ENCODE data around the gene UPB1. TPM values are rescaled to one million over a fixed set of nuclear protein-coding genes. Genes with fewer than 3 reads are reported as not detected.

The UPB1 gene
- polyA plus RNA-seq: under 1 TPM; 0.16 to 0.27 (median 0.22) TPM

DNA sequence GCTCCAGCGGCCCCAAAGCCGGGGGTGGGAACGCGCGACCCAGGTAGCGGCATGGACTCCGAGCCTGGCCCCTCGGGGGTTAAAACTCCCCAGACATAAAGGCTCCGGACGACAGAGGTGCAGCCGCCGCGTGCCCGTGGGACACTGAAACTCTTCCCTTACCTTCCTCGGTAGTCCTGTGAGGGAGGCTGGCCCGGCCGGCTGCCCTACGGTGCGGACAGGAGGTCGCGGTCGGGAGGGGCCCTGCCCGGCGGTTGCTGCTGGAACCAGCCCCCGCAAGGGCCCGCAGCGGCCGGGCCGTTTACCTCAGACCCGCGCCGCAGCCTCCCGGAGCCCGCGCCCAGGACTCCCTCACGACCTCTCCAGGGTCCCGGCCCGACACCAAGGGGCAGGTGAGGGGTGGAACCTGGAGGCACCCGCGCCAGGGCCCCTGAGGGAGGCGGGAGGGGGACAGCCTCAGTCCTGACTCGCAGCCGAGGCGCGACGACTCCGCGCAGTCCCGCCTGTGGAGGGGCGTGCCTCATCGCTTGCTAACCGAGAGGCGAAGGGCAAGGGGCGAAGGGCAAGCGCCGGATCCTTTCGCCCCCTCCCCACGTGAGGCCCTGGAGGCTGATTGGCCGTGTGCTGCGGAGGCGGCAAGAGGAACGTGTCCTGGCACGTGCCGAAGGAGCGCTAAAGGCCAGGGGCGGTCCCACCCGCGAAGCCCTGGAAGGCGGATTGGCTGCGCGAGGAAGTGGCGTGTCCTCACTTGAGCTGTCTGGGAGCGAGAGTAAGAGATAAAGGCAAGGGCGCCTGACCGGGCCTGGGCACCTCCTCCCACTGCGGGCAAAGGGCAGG, at the start of gene UPB1:
Gene UPB1, plus strand, starts transcription at position 805 of the 837 bp plus-strand sequence. CDS start 72 bp downstream, outside the sequence.
- WGBS, 3 donors: 25 to 33% (median 32%) methylated on average over 65 to 76 of the region's 76 CpGs
- H3K27ac ChIP-seq (ENCODE audit: low read depth, low read length): no peak within 1 kb of the TSS

DNA sequence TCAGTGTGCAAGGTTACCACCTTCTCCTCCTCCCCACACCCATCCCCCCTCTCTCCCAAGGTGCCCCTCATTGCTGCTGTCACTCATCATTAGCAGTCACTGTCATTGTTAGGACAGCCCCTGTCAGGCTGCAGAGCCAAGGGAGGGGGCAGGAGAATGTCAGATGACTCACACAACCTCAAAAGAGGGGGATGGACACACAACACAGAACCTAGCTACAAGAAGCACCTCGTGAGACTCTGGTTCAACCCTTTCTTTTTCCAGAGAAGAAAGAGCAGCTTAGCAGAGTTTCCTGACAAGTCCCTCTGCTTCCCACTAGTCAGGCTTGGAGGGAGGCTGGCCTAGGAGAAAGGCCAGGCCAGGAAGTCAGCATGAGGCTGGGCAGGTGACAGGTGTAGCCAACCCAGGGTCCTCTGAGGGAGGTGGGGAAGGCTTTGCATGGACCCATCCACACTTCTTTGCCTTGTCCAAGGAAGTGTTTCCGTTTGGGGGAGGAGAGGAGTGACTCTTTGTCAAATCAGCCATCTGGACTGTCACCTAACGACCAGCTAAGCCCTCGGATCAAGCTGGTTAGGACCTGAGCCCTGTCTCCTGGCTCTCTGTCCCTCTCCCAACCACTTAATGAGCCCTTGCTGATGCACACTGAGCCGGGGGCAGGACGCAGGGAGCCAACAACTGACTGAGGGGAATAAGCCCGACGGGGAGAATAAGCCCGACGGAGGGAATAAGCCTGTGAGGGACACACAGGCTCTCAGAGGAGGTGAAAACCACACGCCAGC, 49.5 kb upstream of the UPB1 start:
- H3K27ac ChIP-seq (ENCODE audit: low read depth, low read length): no peak overlapping the region
- WGBS, 3 donors: 72 to 85% (median 85%) methylated on average over 11 of the region's 11 CpGs

DNA sequence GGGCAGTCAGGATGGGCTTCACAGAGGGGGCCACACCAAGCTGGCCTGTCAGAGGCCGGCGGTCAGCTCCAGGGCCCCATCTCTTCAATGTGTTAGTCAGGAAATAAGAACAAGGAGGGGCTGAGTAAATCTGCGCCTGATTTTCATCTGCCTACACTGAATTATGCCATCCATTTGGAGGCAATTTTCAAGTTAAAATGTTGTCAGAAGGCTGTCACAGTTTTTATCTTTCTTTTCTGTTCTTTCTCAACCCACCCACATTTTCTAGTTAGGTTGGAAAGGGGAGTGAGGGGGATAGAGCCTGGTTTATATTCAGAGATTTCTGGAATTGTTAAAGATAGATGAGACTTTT, 48.9 kb upstream of the UPB1 start:
- 82 to 90% (median 89%) methylated on average over 3 of the region's 3 CpGs for WGBS, 3 donors
- no peak overlapping the region for H3K27ac ChIP-seq (ENCODE audit: low read depth, low read length)

DNA sequence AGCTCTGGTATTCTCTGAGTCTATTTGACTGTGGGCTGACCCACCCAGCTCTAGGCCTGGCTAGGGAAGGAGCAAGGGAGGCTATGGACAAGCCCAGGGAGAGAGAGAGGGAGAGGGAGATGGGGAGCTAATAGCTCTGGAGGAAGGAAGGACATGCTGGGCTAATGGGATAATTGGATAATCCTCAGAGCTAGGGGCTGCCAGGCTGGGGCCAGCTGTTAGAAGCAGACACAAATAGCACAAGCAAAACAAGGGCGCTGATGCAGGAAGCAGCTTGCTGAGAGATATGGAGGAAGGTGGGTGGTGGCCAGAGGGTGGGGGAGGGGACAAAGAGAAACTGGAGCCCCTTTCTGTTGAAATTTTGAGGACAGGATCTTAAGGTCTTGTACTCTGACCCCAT, 44.5 kb upstream of the UPB1 start:
- WGBS, 3 donors: 31 to 50% (median 43%) methylated on average over 1 of the region's 1 CpG
- no peak overlapping the region for H3K27ac ChIP-seq (ENCODE audit: low read depth, low read length)

DNA sequence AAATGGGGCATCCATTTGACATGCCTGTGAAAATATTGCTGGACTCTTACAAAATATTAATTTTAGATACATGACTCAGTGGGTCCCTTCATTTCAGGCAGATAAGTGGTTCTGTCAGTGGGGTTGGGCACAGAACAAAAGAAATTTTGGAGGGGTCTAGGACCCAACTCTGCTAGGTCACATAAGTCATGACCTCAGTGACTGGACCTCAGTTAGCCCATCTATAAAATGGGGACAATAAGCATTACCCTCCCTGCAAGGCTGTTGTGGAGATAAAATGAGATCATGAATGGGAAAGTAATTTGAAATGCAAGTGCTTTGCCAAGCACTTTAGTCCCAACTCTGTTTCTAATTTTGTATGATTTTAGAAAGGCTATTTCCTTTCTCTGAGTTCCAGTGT, 44.0 kb upstream of the UPB1 start:
- no peak overlapping the region for H3K27ac ChIP-seq (ENCODE audit: low read depth, low read length)

- WGBS, 3 donors: 74 to 89% (median 83%) methylated on average over 1 of the region's 1 CpG
- no peak overlapping the region for H3K27ac ChIP-seq (ENCODE audit: low read depth, low read length)
Measured at GRCh38 chr22:24453853-24454252, 41.3 kb upstream of the UPB1 start.

GRCh38 chr22:24455039-24455438, 40.1 kb upstream of the UPB1 start:
- no peak overlapping the region for H3K27ac ChIP-seq (ENCODE audit: low read depth, low read length)
- 61 to 72% (median 65%) methylated on average over 4 of the region's 4 CpGs for WGBS, 3 donors

- no peak overlapping the region for H3K27ac ChIP-seq (ENCODE audit: low read depth, low read length)
- WGBS, 3 donors: 35 to 49% (median 39%) methylated on average over 9 of the region's 9 CpGs
Measured at GRCh38 chr22:24455751-24456426, 39.2 kb upstream of the UPB1 start.

DNA sequence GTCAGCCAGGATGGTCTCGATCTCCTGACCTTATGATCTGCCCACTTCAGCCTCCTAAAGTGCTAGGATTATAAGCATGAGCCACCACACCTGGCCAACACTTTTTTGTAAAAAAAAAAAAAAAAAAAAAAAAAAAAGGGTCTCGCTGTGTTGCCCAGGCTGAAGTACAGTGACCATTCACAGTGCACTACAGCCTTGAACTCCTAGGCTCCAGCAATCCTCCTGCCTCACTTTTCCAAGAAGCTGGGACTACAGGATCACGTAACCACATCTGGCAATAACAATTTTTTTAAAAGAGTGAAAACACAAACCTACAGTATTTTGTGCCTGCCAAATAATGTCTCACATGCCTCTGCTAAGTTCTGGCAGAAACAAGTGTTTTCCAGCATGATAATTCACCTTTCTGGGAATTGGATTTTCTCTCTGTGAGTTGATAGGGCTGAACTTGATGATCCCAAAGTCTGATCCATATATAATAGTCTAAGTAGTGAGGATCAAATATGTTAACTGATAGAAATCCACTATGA, 37.2 kb upstream of the UPB1 start:
- H3K27ac ChIP-seq (ENCODE audit: low read depth, low read length): no peak overlapping the region
- 93 to 94% (median 94%) methylated on average over 3 of the region's 3 CpGs for WGBS, 3 donors

DNA sequence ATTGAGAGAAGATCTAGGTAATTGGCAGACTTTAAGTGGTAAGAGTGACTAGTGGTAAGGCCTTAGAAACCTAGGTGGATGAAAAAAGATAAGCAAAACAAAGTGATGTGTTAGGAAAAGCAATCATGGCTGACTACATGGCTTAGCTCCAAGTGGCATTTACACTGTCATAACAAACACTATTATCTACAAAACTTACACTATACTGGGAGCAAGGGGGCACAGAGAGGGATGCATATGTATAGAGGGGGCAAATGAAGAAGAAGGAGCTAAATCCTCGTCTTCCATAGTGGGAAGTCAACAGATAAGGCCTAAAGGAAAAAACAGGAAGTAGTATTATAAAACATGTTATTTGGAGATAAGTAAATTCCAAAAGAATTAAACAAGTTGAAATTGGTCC, 35.2 kb upstream of the UPB1 start:
- H3K27ac ChIP-seq (ENCODE audit: low read depth, low read length): no peak overlapping the region
- WGBS, 3 donors: 36 to 70% (median 43%) methylated on average over 1 of the region's 1 CpG

- WGBS, 3 donors: 61 to 67% (median 65%) methylated on average over 10 of the region's 10 CpGs
Measured at GRCh38 chr22:24460418-24461089, 34.6 kb upstream of the UPB1 start.

GRCh38 chr22:24463071-24463760, 31.9 kb upstream of the UPB1 start:
- no peak overlapping the region for H3K27ac ChIP-seq (ENCODE audit: low read depth, low read length)
- WGBS, 3 donors: 69 to 88% (median 76%) methylated on average over 6 of the region's 6 CpGs

More at GRCh38 chr22:24460418-24461089, 34.6 kb upstream of the UPB1 start:
- H3K27ac ChIP-seq (ENCODE audit: low read depth, low read length): no peak overlapping the region

DNA sequence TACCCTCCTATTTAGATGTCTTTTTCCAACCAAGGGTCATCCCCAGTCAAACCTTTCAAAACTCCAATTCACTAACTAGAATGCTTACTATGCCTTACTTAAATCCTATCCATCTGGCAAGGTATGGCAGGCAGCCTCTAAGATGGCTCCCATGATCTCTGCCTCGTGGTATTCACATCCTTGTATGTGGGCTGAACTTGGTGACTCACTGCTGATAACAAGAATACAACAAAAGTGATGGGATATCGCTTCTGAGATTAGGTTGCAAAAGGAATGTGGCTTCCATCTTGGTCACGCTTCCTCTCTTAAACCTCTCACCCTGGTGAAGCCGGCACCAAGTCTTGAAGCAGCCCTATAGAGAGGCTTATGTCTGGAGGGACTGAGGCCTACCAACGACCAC, 29.6 kb upstream of the UPB1 start:
- H3K27ac ChIP-seq (ENCODE audit: low read depth, low read length): no peak overlapping the region
- 73 to 82% (median 80%) methylated on average over 5 of the region's 5 CpGs for WGBS, 3 donors

- WGBS, 3 donors: 97% methylated on average over 3 of the region's 3 CpGs
Measured at GRCh38 chr22:24465975-24466374, 29.2 kb upstream of the UPB1 start.

DNA sequence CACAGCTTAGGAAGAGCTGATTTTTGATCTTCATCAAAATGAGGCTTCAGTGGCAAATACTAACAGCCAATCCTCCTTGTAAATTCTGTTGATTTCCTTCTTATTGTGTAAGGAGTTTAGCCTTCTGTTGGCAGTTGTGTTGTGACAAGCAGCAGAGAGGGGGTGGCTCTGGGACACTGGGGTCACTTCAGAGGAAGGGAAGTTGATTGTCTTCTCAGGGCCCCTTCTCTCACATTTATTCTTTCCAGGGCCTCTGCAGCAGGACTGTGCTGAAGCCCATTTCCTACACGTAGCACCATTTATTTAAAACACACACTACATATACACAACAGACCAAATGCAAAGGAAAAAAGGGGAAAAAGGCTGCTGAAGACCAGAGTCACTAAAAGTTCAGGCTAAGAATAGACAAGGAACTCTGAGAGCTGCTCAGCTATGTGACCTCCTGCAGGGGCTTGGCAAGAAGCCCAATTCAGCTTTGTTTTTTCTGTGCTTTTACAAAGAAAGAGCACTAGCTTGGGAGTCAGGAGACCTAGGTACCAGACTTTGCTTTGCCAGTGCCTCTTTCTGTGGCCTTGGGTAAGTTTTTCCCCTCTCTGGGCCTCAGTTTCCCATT, 28.3 kb upstream of the UPB1 start:
- WGBS, 3 donors: 9 to 64% (median 19%) methylated on average over 1 of the region's 1 CpG
- no peak overlapping the region for H3K27ac ChIP-seq (ENCODE audit: low read depth, low read length)

More at GRCh38 chr22:24465975-24466374, 29.2 kb upstream of the UPB1 start:
- no peak overlapping the region for H3K27ac ChIP-seq (ENCODE audit: low read depth, low read length)

DNA sequence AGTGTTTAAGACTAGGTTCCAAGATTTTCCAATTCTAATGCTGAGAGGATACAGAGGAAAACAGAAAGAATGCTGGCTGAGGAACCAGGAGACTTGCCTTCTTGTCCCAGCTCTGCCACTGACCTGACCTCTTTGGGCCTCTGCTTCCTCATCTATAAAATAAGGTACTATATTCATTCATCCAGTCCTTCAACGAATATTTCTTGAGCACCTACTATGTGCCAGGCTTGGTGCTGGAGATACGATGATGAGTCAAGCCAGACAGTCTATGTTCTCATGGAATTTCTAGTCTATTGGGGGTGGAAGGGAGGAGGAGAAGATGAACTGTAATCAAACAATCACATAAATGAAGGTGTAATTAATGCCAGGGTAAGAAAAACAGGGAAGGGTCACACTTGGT, 27.8 kb upstream of the UPB1 start:
- H3K27ac ChIP-seq (ENCODE audit: low read depth, low read length): no peak overlapping the region

GRCh38 chr22:24471570-24471969, 23.6 kb upstream of the UPB1 start:
- 59 to 78% (median 68%) methylated on average over 4 of the region's 4 CpGs for WGBS, 3 donors
- H3K27ac ChIP-seq (ENCODE audit: low read depth, low read length): no peak overlapping the region

More for the DNA sequence above, 27.8 kb upstream of the UPB1 start:
- 63 to 74% (median 65%) methylated on average over 2 of the region's 2 CpGs for WGBS, 3 donors

Measured in adipose tissue (tissue), 3 donors.